ENCODE results near the gene NPHS1.
"Not testable (repeated sequence)": the region's sequence is repeated elsewhere in the genome, so short reads cannot be mapped to it uniquely, and the experiment has no call there.

NPHS1 gene

GRCh38 chr19:35879068-35879467, 26.8 kb upstream of the NPHS1 start:
- DNase-seq (ENCODE audit: low read depth): no peak

GRCh38 chr19:35874392-35874930, 22.2 kb upstream of the NPHS1 start:
- DNase-seq (ENCODE audit: low read depth): no peak

- no peak for DNase-seq (ENCODE audit: low read depth)
These were observed 19.9 kb upstream of the NPHS1 start for GRCh38 chr19:35872180-35872579.

GRCh38 chr19:35871611-35872010, 19.3 kb upstream of the NPHS1 start:
- DNase-seq (ENCODE audit: low read depth): no peak

GRCh38 chr19:35870798-35871197, 18.5 kb upstream of the NPHS1 start:
- DNase-seq (ENCODE audit: low read depth): no peak

GRCh38 chr19:35870124-35870736, 17.9 kb upstream of the NPHS1 start:
- not testable (repeated sequence) for DNase-seq (ENCODE audit: low read depth)

GRCh38 chr19:35869327-35870123, 17.2 kb upstream of the NPHS1 start:
- DNase-seq (ENCODE audit: low read depth): no peak

GRCh38 chr19:35868823-35869326, 16.6 kb upstream of the NPHS1 start:
- no peak for DNase-seq (ENCODE audit: low read depth)

- DNase-seq (ENCODE audit: low read depth): peak; percentile 7
These were observed 16.0 kb upstream of the NPHS1 start, which contains the start of gene APLP1 for GRCh38 chr19:35868172-35868822. Gene APLP1, plus strand, starts transcription at chr19:35868574. Its CDS starts 63 bp downstream, at chr19:35868637.

GRCh38 chr19:35863018-35863417, 10.7 kb upstream of the NPHS1 start:
- no peak for DNase-seq (ENCODE audit: low read depth)

GRCh38 chr19:35862528-35862927, 10.2 kb upstream of the NPHS1 start:
- DNase-seq (ENCODE audit: low read depth): no peak

- DNase-seq (ENCODE audit: low read depth): no peak
These were observed 9.4 kb upstream of the NPHS1 start for GRCh38 chr19:35861640-35862160.

GRCh38 chr19:35860818-35861639, 8.7 kb upstream of the NPHS1 start:
- no peak for DNase-seq (ENCODE audit: low read depth)

- no peak for DNase-seq (ENCODE audit: low read depth)
These were observed 8.1 kb upstream of the NPHS1 start for GRCh38 chr19:35860436-35860817.

- no peak for DNase-seq (ENCODE audit: low read depth)
These were observed 7.1 kb upstream of the NPHS1 start for GRCh38 chr19:35859414-35859813.

GRCh38 chr19:35858311-35858710, 6.0 kb upstream of the NPHS1 start:
- no peak for DNase-seq (ENCODE audit: low read depth)

GRCh38 chr19:35856546-35857149, 4.3 kb upstream of the NPHS1 start, which contains the start of gene KIRREL2:
Gene KIRREL2, plus strand, starts transcription at chr19:35856911. Its CDS starts 209 bp downstream, at chr19:35857120.
- DNase-seq (ENCODE audit: low read depth): no peak

GRCh38 chr19:35853038-35853756, 893 bp upstream of the NPHS1 start:
- no peak for DNase-seq (ENCODE audit: low read depth)

- no peak for DNase-seq (ENCODE audit: low read depth)
These were observed 883 bp downstream of the NPHS1 start for GRCh38 chr19:35851213-35852028.
